Astrocyte (in vitro differentiated cells and primary cell): ENCODE data around the gene BHLHE23.

Experiments
- EZH2 ChIP-seq: IDR thresholded peaks from 2 replicates; pipeline ENCODE4 v1.6.1; 2012; ENCODE audit warnings: mild to moderate bottlenecking, low read length, inconsistent platforms; ENCODE audit not compliant: insufficient read depth
- TF ChIP-seq, protein P1 (sequence below): IDR thresholded peaks from 2 replicates; pipeline ENCODE4 v1.5.1; 2011; ENCODE audit warnings: low read depth, mild to moderate bottlenecking, inconsistent platforms, low read length, moderate library complexity; ENCODE audit not compliant: insufficient read depth

DNA sequence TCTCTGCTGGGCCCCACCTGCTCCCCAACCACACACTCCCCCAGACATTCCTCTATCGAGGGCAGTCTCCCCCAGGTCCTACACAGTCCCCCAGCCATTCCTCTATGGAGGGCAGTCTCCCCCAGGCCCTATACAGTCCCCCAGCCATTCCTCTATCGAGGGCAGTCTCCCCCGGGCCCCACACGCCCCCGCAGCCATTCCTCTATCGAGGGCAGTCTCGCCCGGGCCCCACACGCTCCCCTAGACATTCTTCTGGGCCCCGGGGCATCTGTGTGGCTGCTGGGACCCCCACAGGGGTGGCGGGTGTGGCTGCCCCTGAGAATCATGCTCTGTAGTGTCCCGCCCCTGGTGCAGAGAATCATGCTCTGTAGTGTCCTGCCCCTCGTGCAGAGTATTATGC is 43.6 kb upstream of the BHLHE23 start:
- TF ChIP-seq, protein P1, sequence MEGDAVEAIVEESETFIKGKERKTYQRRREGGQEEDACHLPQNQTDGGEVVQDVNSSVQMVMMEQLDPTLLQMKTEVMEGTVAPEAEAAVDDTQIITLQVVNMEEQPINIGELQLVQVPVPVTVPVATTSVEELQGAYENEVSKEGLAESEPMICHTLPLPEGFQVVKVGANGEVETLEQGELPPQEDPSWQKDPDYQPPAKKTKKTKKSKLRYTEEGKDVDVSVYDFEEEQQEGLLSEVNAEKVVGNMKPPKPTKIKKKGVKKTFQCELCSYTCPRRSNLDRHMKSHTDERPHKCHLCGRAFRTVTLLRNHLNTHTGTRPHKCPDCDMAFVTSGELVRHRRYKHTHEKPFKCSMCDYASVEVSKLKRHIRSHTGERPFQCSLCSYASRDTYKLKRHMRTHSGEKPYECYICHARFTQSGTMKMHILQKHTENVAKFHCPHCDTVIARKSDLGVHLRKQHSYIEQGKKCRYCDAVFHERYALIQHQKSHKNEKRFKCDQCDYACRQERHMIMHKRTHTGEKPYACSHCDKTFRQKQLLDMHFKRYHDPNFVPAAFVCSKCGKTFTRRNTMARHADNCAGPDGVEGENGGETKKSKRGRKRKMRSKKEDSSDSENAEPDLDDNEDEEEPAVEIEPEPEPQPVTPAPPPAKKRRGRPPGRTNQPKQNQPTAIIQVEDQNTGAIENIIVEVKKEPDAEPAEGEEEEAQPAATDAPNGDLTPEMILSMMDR = no peak
- no peak for TF ChIP-seq EZH2
